HG03342 (cell line): ENCODE data around the gene YEATS4.

Source experiments
- ATAC-seq: cut with Tn5 transposase; IDR thresholded peaks from one replicate; pipeline ENCODE4 v1.9.1; 2021; ENCODE audit warnings: mild to moderate bottlenecking, moderate library complexity; ENCODE audit not compliant: unreplicated experiment

Gene YEATS4

DNA sequence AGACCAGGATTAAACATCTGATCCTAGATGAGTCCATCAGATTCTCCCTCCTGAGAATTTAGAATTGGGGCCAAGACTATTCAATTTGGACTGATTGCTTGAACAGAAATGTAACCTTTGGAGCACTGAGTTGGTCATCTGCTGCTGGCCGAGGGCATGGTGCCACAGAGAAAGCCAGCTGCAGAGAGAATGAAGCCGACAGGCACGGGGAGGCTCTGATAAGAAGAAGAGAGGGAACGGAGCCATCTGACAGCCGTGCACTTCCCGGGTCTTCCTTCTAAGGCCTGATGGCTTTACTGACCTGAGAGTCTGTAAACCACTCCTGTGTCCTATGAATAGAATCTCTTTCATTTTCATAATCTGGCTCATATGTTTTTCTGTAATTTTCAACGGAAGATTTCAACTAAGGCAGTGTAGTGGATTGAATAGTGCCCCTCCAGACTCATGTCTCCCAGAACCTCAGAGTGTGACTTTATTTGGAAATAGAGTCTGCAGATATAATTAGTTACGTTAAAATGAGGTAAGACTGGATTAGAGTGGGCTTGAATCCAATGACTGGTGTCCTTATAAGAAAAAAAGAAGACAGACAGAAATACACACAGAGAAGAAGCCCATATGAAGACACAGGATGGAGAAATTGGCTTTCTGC lies 71.5 kb downstream of the YEATS4 start:
- no peak for ATAC-seq

DNA sequence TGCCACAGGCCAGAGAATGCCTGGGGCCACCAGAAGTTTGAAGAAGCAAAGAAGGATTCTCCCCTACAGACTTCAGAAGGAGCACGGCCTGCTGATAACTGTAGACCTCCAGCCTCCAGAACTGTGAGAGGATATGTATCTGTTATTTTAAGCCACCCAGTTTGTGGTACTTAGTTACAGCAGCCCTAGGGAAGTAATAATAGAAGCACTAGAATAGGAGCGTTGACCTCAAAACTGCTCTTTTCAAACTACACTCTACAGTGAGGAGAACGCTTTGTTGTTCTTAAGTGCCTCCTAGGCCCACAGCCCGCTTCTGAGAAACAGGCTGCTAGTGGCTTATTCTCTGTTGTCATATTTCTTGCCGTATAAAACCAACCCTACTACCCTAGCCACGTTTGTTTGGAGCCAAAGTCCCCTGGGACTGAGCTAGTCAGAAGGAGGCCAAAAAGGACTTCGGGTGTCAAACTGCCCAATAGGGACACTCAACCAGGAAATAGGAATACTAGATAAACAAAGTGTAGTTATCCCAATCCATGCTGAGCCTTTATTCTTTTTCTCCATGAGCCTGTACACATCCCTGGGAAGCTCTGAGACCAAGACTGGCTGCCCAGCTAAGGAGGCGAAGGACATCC lies 72.2 kb downstream of the YEATS4 start:
- no peak for ATAC-seq

DNA sequence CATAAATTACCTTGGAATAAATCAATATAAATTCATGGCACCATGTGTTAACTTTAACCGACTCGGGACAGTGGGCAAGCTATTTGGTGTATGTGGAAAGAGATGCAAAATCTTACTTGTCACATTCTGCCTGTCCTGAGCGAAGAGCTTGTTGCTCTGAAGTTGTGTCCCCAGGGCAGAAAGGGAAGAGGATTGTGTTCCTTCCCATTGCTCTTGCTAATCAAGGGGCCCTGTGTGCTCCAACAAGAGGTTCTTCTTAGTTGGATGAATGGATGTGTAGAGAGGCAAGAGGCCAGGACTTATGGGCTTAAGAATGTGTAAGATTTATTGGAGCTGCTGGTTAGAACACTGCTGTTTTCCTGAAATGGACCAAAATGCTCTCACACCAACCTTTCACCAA lies 74.1 kb downstream of the YEATS4 start:
- ATAC-seq = no peak

DNA sequence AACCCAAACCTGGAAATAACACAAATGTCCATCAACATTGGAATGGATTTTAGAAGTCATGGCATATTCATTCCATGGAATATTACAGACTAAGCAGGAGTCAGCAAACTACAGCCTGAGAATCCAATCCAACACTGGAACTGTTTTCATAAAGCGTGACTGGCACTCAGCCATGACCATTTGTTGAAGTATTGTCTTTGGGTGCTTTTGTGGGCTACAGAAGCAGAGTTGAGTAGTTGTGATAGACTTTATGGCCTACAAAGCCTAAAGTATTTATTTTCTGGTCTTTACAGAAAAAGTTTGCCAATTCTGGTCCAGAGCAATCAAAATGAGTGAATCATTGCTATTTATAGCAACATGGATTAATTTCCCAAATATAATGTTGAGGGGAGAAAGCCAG lies 76.1 kb downstream of the YEATS4 start:
- no peak for ATAC-seq

DNA sequence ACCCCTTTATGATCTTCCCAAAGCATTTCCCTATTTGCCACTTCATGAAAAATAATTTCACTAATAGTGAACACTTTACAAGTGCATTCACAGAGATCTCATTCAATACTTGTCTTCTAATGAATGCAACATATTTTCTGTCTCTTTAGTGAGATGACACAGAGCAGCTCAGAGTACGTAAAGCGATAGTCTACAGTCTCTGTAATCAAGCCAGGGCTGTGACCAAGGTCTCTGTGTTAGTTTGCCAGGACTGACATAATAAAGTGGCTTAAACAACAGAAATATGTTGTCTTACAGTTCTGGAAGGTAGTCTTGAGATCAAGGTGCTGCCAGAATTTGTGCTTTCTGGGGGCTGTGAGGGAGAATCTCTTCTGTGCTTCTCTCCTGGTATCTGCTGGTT lies 77.5 kb downstream of the YEATS4 start:
- no peak for ATAC-seq

DNA sequence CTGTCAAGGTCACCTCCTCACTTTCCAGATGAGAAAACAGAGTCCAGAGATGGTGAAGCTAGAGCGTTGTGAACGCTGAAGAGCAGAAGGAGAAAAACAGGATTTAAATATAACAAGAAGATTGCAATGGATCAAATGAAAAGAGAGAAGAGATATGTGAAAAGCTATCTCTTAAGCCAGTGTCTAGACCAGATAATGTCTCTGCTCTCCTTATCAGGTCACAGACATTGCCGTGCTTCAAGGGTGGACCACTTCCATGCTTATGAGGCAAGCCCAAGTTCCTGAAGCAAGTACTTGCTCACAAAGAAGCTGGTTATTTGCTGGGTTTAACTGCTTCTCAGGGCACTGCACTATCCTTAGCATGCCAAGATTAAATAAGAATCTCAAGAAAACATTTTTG lies 79.0 kb downstream of the YEATS4 start:
- no peak for ATAC-seq

DNA sequence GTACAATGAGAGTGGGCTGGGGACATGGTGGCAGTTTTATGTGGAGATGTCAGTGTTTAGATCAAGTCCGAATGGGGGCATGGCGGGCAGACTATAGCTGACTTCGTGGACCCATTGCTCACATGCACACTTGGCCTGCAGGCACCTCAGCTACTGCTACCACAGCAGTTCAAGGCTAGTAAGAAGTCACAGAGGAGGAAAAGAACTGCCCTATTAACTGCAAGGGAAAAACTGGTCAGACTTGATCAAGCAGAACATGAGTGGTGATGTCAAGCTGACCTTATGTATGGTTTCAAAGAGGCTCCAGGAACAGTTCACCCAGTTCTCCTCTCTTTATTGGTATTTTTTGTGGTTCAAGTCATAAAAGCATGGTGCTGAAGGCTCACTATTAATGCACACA lies 80.5 kb downstream of the YEATS4 start:
- ATAC-seq = no peak
